GM15510 (cell line): ENCODE results near the gene ADAMTS15.

ENCODE experiments used
- POLR2A ChIP-seq: IDR thresholded peaks from 3 replicates; pipeline ENCODE4 v1.6.1; 2011; ENCODE audit warnings: borderline replicate concordance; ENCODE audit not compliant: insufficient read length; ENCODE audit errors: extremely low read depth

The ADAMTS15 gene, protein sequence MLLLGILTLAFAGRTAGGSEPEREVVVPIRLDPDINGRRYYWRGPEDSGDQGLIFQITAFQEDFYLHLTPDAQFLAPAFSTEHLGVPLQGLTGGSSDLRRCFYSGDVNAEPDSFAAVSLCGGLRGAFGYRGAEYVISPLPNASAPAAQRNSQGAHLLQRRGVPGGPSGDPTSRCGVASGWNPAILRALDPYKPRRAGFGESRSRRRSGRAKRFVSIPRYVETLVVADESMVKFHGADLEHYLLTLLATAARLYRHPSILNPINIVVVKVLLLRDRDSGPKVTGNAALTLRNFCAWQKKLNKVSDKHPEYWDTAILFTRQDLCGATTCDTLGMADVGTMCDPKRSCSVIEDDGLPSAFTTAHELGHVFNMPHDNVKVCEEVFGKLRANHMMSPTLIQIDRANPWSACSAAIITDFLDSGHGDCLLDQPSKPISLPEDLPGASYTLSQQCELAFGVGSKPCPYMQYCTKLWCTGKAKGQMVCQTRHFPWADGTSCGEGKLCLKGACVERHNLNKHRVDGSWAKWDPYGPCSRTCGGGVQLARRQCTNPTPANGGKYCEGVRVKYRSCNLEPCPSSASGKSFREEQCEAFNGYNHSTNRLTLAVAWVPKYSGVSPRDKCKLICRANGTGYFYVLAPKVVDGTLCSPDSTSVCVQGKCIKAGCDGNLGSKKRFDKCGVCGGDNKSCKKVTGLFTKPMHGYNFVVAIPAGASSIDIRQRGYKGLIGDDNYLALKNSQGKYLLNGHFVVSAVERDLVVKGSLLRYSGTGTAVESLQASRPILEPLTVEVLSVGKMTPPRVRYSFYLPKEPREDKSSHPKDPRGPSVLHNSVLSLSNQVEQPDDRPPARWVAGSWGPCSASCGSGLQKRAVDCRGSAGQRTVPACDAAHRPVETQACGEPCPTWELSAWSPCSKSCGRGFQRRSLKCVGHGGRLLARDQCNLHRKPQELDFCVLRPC

DNA sequence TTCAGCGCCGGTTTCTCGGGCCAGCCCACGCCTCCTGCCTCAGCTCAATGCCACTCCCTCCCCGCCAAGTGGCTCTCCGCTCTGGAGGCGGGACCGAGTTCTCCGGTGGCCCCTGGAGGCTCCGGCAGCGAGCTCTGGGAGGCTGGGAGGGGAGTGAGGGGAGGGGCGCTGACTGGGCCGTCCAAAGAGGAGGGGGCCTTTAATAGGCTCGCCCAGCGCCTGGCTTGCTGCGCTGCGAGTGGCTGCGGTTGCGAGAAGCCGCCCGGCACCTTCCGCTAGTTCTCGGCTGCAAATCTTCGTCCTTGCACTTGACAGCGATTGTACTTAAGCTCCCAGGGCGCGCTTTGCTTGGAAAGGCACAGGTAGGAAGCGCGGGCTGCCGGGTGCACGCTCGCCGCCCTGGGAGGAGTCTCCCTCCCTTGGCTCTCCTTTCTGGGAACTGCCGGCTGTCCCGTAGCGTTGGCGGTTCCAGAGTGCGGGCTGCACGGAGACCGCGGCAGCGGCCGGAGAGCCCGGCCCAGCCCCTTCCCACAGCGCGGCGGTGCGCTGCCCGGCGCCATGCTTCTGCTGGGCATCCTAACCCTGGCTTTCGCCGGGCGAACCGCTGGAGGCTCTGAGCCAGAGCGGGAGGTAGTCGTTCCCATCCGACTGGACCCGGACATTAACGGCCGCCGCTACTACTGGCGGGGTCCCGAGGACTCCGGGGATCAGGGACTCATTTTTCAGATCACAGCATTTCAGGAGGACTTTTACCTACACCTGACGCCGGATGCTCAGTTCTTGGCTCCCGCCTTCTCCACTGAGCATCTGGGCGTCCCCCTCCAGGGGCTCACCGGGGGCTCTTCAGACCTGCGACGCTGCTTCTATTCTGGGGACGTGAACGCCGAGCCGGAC is at the start of gene ADAMTS15:
ADAMTS15 (plus strand) TSS at position 230 of the 894 bp plus-strand sequence; CDS start at position 559, 329 bp downstream.
- TF ChIP-seq POLR2A, result no peak

DNA sequence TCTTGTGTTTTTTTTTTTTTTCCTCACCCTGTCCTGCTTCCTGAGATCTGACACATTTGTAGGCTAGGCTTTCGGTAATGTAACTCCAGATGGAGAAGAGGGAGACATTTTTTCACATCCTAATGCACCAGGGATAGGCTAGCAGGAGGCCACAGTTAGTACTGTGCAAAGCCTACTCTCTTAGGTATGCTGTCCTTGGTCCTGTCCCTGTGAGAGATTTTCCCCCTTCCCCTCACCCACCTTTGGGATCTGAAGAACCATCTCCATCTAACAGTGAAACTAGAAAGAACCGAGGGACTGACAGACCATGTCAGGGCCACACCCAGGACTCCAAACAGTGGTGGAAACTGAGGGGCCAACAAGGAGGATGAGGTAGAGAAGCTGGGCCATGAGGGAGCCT is 49.2 kb upstream of the ADAMTS15 start:
- TF ChIP-seq POLR2A, result no peak

DNA sequence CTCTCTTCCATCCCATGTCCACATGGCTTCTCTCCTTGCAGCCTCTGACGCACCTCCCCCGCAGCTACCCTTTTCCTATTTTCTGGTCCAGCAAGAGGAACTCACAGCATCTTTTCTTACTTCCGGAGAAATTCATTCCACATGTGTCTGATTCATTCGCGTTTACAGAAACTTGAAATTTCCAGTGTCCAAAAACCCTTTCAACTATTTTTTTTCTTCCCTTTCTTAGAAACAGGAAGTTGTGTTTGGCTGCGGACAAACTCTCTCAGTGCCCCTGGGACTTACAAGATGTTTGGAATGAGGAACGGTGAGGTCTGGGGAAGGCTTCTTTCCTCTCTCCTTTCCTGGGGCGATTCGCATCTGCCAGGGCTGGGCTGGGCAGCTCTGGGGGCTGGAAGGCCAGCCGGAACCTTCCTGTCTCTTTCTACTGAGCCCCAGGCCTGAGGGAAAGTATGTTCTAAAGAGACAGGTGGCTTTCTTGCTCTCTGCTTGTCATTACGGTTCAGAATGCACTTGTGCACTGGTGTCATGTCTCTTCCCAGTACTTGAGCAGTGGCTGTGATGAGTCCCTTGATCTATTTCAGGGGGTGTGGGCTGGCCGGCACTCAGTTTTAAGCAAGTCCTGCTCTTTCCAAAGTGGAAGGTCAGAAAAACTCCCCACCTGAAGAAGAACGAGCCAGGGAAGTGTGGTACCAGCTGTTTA is 47.5 kb upstream of the ADAMTS15 start:
- no peak for TF ChIP-seq POLR2A

DNA sequence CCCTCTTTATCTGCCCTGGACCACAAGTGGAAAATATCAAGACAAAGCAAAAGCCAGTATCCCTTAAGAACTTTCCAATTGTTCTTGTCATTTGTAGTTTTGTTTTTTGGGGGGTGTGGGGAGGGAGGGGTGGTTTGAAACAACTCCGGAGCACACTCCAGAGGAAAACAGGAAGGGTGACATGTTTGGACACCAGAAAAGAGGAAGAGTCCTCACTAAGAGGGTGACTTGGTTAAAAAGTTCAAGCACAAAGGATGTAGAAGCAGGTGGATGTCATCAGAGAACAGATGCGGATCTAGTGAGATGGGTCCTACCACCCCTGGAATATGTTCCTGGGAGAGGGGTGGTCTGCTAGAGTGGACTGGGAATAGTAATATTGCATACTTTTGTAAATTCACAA is 45.9 kb upstream of the ADAMTS15 start:
- no peak for TF ChIP-seq POLR2A

DNA sequence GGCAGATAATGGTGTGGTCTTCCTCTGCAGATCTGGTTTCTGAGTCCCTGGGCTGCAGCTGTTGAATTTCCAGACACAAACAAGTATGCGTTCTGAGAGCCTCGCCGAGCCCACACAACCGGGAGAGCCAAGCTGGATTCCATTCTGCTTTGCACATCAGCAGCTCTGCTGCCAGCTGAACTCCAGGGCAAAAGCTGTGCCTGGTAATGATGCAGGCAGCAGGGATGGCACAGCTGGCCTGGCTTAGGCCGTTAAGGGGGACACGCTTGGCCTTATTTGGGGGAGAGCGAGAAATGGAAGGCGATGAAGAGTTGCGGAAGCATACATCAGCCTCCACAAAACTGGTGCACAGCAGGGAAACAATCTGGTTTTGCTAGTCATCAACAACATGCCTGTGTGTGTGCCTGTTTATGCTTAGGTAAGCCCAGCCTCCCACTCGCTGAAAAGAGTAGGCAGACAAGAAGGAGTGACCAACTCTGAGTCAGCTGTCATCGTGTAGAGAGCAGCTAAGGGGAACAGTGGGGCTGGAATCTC is 45.1 kb upstream of the ADAMTS15 start:
- no peak for TF ChIP-seq POLR2A

DNA sequence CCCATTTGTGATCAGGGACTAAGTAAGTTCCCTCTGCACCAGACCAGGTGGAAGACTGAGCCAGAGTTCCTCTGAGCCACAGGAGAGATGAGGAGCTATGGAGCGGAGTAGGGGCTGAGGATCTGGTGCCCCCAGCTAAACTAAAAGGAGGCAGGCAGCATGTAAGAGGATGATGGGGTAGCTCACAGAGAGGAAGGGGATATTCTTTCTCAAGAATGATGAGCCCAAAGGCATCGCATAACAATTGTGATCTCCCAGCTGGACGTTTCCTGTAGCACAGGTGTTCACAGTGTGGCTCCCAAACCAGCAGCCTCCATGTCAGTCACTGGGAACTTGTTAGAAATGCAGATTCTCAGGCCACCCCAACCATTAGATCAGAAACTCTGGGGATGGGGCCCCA is 44.5 kb upstream of the ADAMTS15 start:
- TF ChIP-seq POLR2A, result no peak

DNA sequence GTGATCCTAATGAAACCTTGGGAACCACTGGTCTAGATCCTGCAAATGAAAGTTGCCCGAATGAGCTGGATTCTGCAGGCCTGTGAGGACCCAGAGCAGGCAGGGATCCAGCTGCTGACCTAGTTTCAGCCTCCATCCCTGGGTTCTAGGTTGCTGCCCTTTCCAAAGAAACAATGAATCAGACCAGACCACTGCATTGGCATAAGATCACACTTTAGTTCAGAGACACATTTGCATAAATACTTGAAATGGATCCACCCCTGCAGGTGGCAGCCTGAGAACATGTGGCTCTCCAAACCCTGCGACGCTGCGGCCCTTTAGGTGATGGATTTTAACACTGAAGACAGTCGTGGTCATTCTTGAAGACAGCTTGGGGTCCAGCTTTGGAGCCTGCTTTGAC is 43.7 kb upstream of the ADAMTS15 start:
- TF ChIP-seq POLR2A, result no peak

DNA sequence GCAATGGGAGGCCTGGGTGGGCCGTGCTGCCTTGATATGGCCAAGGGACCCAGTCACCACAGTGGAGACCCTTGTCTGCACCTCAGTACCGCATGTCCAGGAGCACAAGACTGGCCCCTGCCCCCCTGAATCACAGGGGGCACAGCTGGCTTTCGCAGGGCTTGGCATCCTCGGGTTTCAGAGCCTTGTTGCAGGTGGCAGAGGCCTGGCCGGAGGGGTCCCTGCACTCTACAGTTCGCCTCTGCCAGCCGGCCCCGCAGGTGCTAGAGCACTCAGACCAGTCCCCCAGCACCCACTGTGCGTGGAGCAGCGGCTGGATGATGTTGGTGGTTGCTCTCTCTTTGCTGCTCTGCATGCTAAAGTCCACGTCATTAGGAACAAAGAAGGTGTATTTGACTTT is 43.0 kb upstream of the ADAMTS15 start:
- TF ChIP-seq POLR2A, result no peak

DNA sequence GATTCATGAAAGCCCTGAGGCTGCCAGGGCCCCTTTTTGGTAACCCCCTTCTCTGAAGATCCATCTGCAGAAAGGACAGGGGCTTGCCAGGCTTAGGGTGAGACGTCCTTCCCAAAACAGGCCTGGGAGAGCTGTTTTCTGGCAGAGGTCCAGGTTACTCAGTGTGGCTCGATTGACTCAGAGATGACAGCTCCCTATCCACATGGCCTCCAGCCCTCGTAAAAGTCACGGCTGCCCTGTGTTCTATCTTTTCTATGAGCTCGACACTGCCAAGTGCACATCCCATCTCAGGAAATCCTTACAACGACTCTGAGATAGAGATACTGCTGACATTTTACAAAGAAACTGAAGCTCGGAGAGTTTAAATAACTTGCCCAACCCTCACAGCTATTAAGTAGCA is 40.5 kb upstream of the ADAMTS15 start:
- no peak for TF ChIP-seq POLR2A

DNA sequence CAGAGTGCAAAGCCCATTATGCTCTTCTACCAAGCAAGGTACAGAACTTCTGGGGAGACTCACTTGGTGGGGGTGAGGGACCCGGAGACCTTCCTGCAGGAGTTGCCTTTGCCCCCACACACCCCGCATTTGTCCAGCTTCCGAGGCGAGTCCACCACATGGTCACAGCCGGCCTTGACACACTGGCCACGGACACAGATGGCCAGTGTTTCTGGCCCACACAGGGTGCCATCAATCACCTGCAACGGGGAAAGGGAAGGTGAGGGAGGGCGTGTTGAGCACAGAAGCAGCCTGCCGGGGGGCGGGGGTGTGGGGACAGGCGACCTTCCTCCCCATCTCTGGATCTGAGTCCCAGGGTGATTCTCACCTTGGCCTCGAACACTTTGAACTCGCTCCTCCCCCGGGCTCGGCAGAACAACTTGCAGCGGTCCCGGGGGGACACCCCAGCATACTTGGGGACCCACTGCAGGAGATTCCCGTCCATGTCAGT is 40.0 kb upstream of the ADAMTS15 start:
- TF ChIP-seq POLR2A, result no peak

DNA sequence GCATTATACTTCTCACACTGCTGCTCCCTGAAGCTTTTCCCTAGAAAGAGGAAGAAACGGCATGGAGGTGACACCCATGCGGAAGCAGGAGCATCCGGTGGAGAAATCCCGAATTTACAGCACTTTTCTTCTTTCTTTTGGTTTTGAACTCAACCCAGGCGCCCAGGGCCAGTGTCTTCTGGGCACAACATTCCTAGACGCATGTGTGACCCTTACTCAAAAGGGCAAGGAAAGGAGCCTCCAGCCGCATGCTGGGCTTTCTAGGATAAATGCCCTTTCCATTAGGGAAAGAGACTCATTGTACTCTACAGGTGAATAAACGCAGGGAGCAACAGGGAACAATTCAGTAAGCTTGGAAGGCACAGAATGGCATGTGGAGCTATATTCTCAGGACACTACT is 39.5 kb upstream of the ADAMTS15 start:
- TF ChIP-seq POLR2A, result no peak

DNA sequence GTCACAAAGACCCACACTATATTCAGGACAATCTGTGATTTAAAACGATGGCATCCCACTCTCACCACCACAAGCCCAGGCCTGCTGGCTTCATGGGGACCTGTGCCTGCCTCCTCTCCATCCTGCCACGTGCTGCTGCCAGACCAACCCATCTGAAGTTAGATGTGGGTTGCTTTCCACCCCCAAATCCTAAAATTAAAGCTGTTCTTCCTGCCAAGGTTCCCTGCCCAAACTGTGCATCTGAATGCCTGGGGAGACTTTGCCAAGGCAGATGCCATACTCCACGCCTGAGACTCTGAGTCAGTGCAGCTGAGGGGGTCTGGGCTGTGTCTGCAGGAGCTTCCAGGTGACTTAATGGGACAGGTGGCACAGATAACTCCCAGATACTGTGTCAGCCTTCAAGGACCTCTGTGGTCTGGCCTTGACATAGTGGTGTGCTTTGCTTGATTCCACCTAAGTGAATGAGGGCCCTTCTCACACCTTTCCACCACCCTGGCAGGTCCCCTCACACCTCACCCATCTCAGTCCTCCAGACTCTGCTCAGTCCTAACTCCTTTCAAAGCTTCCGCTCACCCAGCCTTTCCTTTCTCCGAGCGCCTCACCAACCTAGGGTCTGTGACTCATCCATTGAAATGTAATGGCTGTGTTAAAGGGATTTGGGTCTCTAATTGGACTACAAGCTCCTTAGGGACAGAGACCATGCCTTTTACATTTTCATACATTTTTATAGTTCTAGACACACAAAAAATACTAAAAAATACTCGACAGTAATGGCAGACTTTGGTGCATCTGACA is 38.7 kb upstream of the ADAMTS15 start:
- TF ChIP-seq POLR2A, result no peak

DNA sequence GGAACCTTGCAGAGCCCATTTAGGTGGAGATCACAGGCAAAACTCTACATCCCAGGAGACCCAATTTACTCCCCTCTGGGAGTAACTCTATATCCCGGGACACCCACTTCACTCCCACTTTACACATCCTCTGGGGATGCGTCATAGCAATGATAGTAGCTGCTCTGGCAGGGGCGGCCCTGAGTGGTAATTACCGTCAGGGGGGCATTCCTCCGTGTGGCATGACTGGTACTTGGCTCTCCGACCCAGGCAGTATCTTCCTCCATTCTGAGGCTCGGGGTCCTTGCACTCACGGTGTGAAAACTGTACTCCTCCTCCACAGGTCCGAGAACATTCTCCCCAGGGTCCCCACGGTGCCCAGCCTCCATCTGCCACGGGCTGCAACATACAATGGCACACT is 37.2 kb upstream of the ADAMTS15 start:
- TF ChIP-seq POLR2A, result no peak
